HS-5 (cell line): ENCODE results near the gene TVP23C.
A peak's percentile ranks its signal among the peaks of the same experiment; 100 is the strongest.
"Not testable (repeated sequence)": the region's sequence is repeated elsewhere in the genome, so short reads cannot be mapped to it uniquely, and the experiment has no call there.

Experiments
- DNase-seq: peaks from one replicate; pipeline ENCODE4 v3.0.0-alpha.2; 2012; ENCODE audit warnings: low read depth

TVP23C gene

DNA sequence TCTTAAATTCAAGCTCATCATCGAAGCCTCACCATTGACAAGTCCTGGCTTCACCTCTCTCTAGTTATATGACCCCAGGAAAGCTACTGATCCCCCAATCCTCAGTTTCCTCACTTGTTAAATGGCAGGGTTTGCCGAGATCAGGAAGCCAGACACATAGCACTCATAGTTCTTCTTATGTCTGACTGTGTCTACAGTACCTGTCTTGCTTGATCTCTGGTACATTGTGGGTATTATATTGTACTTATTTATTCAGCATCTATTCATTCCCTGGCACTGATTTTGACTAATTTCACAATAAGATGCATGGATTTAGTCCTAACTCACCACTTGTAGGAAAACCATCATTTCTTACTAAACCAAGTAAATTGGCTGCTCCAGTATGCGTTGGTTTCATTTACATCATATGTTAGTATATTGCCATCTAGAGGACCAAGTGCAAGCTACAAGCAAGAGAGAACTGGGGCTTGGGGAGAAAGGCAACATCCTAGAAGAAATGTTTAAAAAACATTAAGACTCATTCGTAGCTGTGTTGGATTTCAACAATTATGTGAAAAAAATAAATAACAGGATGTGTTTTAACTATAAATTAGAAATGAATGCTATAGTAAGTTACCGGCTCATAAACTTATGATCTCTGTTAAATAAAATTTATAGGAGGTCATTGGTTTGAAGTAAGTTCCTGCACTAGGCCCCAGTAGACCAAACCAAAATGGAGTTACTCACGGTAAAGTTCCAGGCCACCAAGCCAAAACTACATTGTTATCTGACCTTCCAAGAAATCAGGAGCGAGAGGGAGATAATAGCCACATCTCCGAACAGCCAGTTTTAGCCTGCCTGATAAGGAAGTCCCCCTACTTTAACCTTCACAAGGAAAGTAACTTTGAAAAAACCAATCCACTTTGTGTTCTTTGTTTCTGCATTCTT lies 36.7 kb downstream of the TVP23C start:
- not testable (repeated sequence) for DNase-seq

- not testable (repeated sequence) for DNase-seq
Observed at GRCh38 chr17:15524990-15525985, 38.0 kb downstream of the TVP23C start.

GRCh38 chr17:15516150-15516549 lies 47.1 kb downstream of the TVP23C start:
- DNase-seq = peak; percentile 9

- no peak for DNase-seq
Observed at GRCh38 chr17:15514469-15514868, 48.8 kb downstream of the TVP23C start.

GRCh38 chr17:15513856-15514459 lies 49.3 kb downstream of the TVP23C start:
- DNase-seq = no peak

- DNase-seq = no peak
Observed at GRCh38 chr17:15513058-15513791, 50.1 kb downstream of the TVP23C start.

GRCh38 chr17:15512071-15512709 lies 51.1 kb downstream of the TVP23C start:
- no peak for DNase-seq

GRCh38 chr17:15511142-15511541 lies 52.1 kb downstream of the TVP23C start:
- DNase-seq = no peak

- DNase-seq = peak; percentile 28
Observed at GRCh38 chr17:15510361-15510760, 52.9 kb downstream of the TVP23C start.

- no peak for DNase-seq
Observed at GRCh38 chr17:15509095-15509494, 54.2 kb downstream of the TVP23C start.

DNA sequence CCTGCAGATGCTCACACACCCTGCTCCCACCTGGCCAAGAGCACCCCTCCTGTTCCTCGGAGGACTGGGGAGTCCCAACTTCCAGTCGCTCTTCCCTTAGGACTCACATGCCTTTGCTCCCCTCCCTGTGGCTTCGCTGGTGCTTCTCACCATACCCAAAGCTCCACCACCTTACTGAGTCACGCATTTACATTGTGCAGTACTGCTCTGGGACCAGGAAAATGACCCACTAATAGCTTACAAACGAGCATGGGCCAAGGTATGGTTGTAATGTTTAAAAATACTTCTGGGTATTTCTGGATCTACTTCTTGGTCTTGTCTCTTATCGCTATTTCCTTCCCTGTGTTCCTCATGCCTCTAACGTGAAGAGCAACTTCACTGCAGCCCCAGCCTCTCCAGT lies 54.8 kb downstream of the TVP23C start:
- DNase-seq = no peak

- no peak for DNase-seq
Observed at GRCh38 chr17:15507896-15508295, 55.4 kb downstream of the TVP23C start.

- no peak for DNase-seq
Observed at GRCh38 chr17:15507001-15507400, 56.3 kb downstream of the TVP23C start.

- DNase-seq = not testable (repeated sequence)
Observed at GRCh38 chr17:15505708-15506107, 57.6 kb downstream of the TVP23C start.

DNA sequence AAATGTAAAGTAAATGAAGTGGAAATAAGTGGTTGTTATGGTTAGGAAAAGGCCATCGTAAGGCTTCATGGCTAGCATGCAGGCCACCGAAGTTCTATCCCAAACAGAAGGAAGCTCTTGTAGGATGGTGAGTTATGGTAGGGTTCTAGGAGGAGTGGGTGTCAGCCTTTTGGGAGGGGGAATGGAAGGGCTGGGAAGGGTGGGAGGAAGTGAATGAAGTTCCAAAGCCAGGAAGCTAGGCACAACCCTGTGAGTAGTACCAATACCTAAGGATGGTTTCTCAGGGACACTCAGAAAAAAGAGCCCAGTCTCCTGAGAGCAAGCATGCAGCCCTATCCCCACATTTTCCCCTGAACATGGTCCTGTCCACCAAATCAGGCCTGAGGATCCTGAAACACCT lies 59.6 kb downstream of the TVP23C start:
- DNase-seq = no peak

- peak; percentile 38 for DNase-seq
Observed at GRCh38 chr17:15502369-15503112, 60.7 kb downstream of the TVP23C start.

- no peak for DNase-seq
Observed at GRCh38 chr17:15501793-15502192, 61.5 kb downstream of the TVP23C start.

- DNase-seq = no peak
Observed at GRCh38 chr17:15501282-15501681, 62.0 kb downstream of the TVP23C start.

- peak; percentile 2 for DNase-seq
Observed at GRCh38 chr17:15498107-15498506, 65.2 kb downstream of the TVP23C start.
